ENCODE measurements around the gene GAREM2. TPM values are rescaled to one million over a fixed set of nuclear protein-coding genes. Genes with fewer than 3 reads are reported as not detected.
A peak's percentile ranks its signal among the peaks of the same experiment; 100 is the strongest.

Gene GAREM2
- total and polyA plus RNA-seq, 12 donors = 0.55 to 2.5 (median 1.1) TPM; not detected in 1

GRCh38 chr2:26157580-26157979 is 15.3 kb upstream of the GAREM2 start:
- no peak for TF ChIP-seq CTCF (IDR thresholded peaks at IDR 0.05)
- no peak for TF ChIP-seq POLR2A (IDR thresholded peaks at IDR 0.05)
- no peaks in the 10 kb centered on the region for H3K4me1 ChIP-seq (replicated peaks in 1 of 2)
- no peak for DNase-seq
- H3K27me3 ChIP-seq = no peaks in the 10 kb centered on the region
- H3K27ac ChIP-seq = no peak overlapping the region
- peaks cover 0 to 5% (median 0%) of the 10 kb centered on the region in 3 donors for H3K9me3 ChIP-seq (replicated peaks in 1 of 3)
- intact Hi-C loops (cut with DNase I) = no loop called here
- WGBS, 4 donors = 90 to 96% (median 93%) methylated on average over 5 of the region's 5 CpGs
- no peaks in the 10 kb centered on the region for H3K36me3 ChIP-seq (replicated peaks in 1 of 2)
- no peak overlapping the region for H3K4me3 ChIP-seq

- Histone ChIP-seq H3K4me1 (replicated peaks in 1 of 2) (no peaks in the 10 kb centered on the region), H3K4me3 (no peak overlapping the region), H3K27ac (no peak overlapping the region), H3K9me3 (replicated peaks in 1 of 3) (no peaks in the 10 kb centered on the region), H3K36me3 (replicated peaks in 1 of 2) (no peaks in the 10 kb centered on the region), H3K27me3 (no peaks in the 10 kb centered on the region)
- TF ChIP-seq POLR2A (IDR thresholded peaks at IDR 0.05) (no peak), CTCF (IDR thresholded peaks at IDR 0.05) (no peak)
- 88 to 92% (median 89%) methylated on average over 6 to 7 of the region's 7 CpGs for WGBS, 4 donors
- peak in 2 of 7 donors; percentile 3 to 39 for DNase-seq
- intact Hi-C loops (cut with DNase I) = no loop called here
Measured at GRCh38 chr2:26161926-26162325, 11.0 kb upstream of the GAREM2 start.

- no peaks in the 10 kb centered on the region for H3K9me3 ChIP-seq (replicated peaks in 1 of 3)
- no peak overlapping the region for H3K4me3 ChIP-seq
- intact Hi-C loops (cut with DNase I) = no loop called here
- WGBS, 4 donors = 90 to 93% (median 91%) methylated on average over 10 of the region's 10 CpGs
- H3K4me1 ChIP-seq (replicated peaks in 1 of 2) = no peaks in the 10 kb centered on the region
- TF ChIP-seq CTCF (IDR thresholded peaks at IDR 0.05) (no peak), POLR2A (IDR thresholded peaks at IDR 0.05) (no peak)
- H3K27ac ChIP-seq = no peak overlapping the region
- H3K27me3 ChIP-seq = no peaks in the 10 kb centered on the region
- DNase-seq = peak in 1 of 7 donors; percentile 2
- no peaks in the 10 kb centered on the region for H3K36me3 ChIP-seq (replicated peaks in 1 of 2)
Measured at GRCh38 chr2:26162963-26163362, 9.9 kb upstream of the GAREM2 start.

GRCh38 chr2:26164231-26164630 is 8.7 kb upstream of the GAREM2 start:
- DNase-seq = peak in 1 of 7 donors; percentile 5
- TF ChIP-seq POLR2A (IDR thresholded peaks at IDR 0.05) (no peak), CTCF (IDR thresholded peaks at IDR 0.05) (no peak)
- H3K9me3 ChIP-seq (replicated peaks in 1 of 3) = no peaks in the 10 kb centered on the region
- H3K36me3 ChIP-seq (replicated peaks in 1 of 2) = no peaks in the 10 kb centered on the region
- 35 to 50% (median 43%) methylated on average over 1 of the region's 1 CpG for WGBS, 4 donors
- H3K27ac ChIP-seq = no peak overlapping the region
- H3K27me3 ChIP-seq = no peaks in the 10 kb centered on the region
- no peaks in the 10 kb centered on the region for H3K4me1 ChIP-seq (replicated peaks in 1 of 2)
- H3K4me3 ChIP-seq = no peak overlapping the region
- intact Hi-C loops (cut with DNase I) = no loop called here

Measured in adrenal gland (tissue), 12 donors.